K562 (cell line): ENCODE results near the gene CD93. TPM values are rescaled to one million over a fixed set of nuclear protein-coding genes. Genes with fewer than 3 reads are reported as not detected.

Source experiments
- CEBPB ChIP-seq: fragments of 450-650 bp; IDR thresholded peaks from 2 replicates; pipeline ENCODE4 v1.6.1; 2016; ENCODE audit warnings: missing genetic modification characterization, missing compliant biosample characterization
- CREB1 ChIP-seq, 2 experiments: sonication (generic) in 1 of 2; formaldehyde crosslinking in 1 of 2; IDR thresholded peaks; 2 replicates each; pipeline versions ENCODE4 v1.6.1 to v1.8.0; 2012 to 2022; ENCODE audit warnings: inconsistent platforms in 1 of 2, mild to moderate bottlenecking in 1 of 2, missing genetic modification reagents in 1 of 2, moderate library complexity in 1 of 2
- FOXA3 ChIP-seq, 2 experiments: fragments of 450-650 bp in 1 of 2; sonication (generic) in 1 of 2; formaldehyde crosslinking; IDR thresholded peaks in 1 of 2; conservative IDR thresholded peaks in 1 of 2; 2 replicates each; pipeline versions ENCODE4 v1.4.0 to v1.8.0; 2020 to 2022; ENCODE audit warnings: mild to moderate bottlenecking in 2 of 2, missing genetic modification reagents in 1 of 2
- FUS ChIP-seq: fragments of 200-400 bp; formaldehyde crosslinking; optimal IDR thresholded peaks from 2 replicates; pipeline ENCODE3; 2017; ENCODE audit warnings: low read depth, low read length
- HCFC1 ChIP-seq: IDR thresholded peaks from 2 replicates; pipeline ENCODE4 v1.6.1; 2012; ENCODE audit warnings: low read depth, low read length, improper control_type of control experiment
- IFI16 ChIP-seq: fragments of 250-450 bp; sonication (Bioruptor Pico); IDR thresholded peaks from 2 replicates; pipeline ENCODE4 v2.1.2; 2022; ENCODE audit warnings: mild to moderate bottlenecking, inconsistent platforms
- MCM5 ChIP-seq: fragments of 450-650 bp; IDR thresholded peaks from 2 replicates; pipeline ENCODE4 v1.6.1; 2016; ENCODE audit warnings: low read depth
- MIER1 ChIP-seq: fragments of 450-650 bp; IDR thresholded peaks from 2 replicates; pipeline ENCODE4 v1.6.1; 2016; ENCODE audit warnings: antibody characterized with exemption, mild to moderate bottlenecking, low read depth
- NR3C1 ChIP-seq: sonication (generic); formaldehyde crosslinking; IDR thresholded peaks from 2 replicates; pipeline ENCODE4 v1.8.1; 2022; ENCODE audit warnings: missing genetic modification reagents
- PHF8 ChIP-seq: fragments of 200-600 bp; sonication (generic); IDR thresholded peaks from 2 replicates; pipeline ENCODE4 v1.6.1; 2012; ENCODE audit warnings: mixed run types, mild to moderate bottlenecking, inconsistent platforms, low read length, moderate library complexity, borderline replicate concordance
- SMARCA4 ChIP-seq: fragments of 450-650 bp; IDR thresholded peaks from 2 replicates; pipeline ENCODE4 v1.6.1; 2016
- SMARCE1 ChIP-seq: fragments of 450-650 bp; IDR thresholded peaks from 2 replicates; pipeline ENCODE4 v1.7.1; 2016; ENCODE audit warnings: mild to moderate bottlenecking
- STAT5B ChIP-seq: fragments of 250-450 bp; sonication (Bioruptor Pico); IDR thresholded peaks from 2 replicates; pipeline ENCODE4 v1.8.0; 2021; ENCODE audit warnings: mild to moderate bottlenecking, inconsistent platforms
- ZBTB8A ChIP-seq: fragments of 450-650 bp; IDR thresholded peaks from 2 replicates; pipeline ENCODE4 v1.6.1; 2018; ENCODE audit warnings: mild to moderate bottlenecking, moderate library complexity; ENCODE audit not compliant: partially characterized antibody
- ZNF274 ChIP-seq: IDR thresholded peaks from 2 replicates; pipeline ENCODE4 v1.6.1; 2011; ENCODE audit warnings: low read depth, mild to moderate bottlenecking, low read length, moderate library complexity, borderline replicate concordance
- ZNF764 ChIP-seq: fragments of 250-450 bp; sonication (Bioruptor Pico); IDR thresholded peaks from 2 replicates; pipeline ENCODE4 v1.4.0; 2020; ENCODE audit warnings: low read depth, mild to moderate bottlenecking, moderate library complexity
- polyA plus RNA-seq, 8 experiments: library from polyadenylated mRNA; depleted of rRNA in 4 of 8; stranded (reverse) in 5 of 8; unstranded in 3 of 8; fragments of >200 nt; fragmentation: Nextera tagmentation in 2 of 8; fragmentation: Illumina TruSeq in 1 of 8; extraction: Ambion mirVana in 2 of 8; extraction: Trizol in 1 of 8; gene quantifications; 2 replicates each; pipeline versions ENCODE4 v1.2.1 to v1.2.3, GENCODE V29; 2011 to 2014; ENCODE audit warnings: inconsistent platforms in 1 of 8, missing spikeins in 1 of 8
- total RNA-seq, 7 experiments: library from RNA; depleted of rRNA in 6 of 7; stranded (reverse); fragments of >200 nt in 6 of 7; fragmentation: Illumina TruSeq in 2 of 7; extraction: Trizol in 2 of 7; gene quantifications; 2 replicates each; pipeline versions ENCODE4 v1.2.1 to v1.2.3, GENCODE V29; 2011 to 2021; ENCODE audit warnings: low replicate concordance in 1 of 7
- TF ChIP-seq, protein P1 (sequence below), 2 experiments: fragments of 250-450 bp in 1 of 2; fragments of 450-650 bp in 1 of 2; sonication (Bioruptor Pico) in 1 of 2; IDR thresholded peaks; 2 replicates each; pipeline versions ENCODE4 v1.6.1 to v1.8.0; 2016 to 2021; ENCODE audit warnings: mild to moderate bottlenecking in 2 of 2, moderate library complexity in 2 of 2, missing compliant biosample characterization in 1 of 2, missing genetic modification characterization in 1 of 2
- TF ChIP-seq, protein P2 (sequence below): fragments of 450-650 bp; formaldehyde crosslinking; IDR thresholded peaks from 2 replicates; pipeline ENCODE4 v1.4.0; 2022; ENCODE audit warnings: mild to moderate bottlenecking, moderate library complexity
- TF ChIP-seq, protein P3 (sequence below): fragments of 250-450 bp; sonication (Bioruptor Pico); IDR thresholded peaks from 2 replicates; pipeline ENCODE4 v1.6.1; 2021; ENCODE audit warnings: mild to moderate bottlenecking
- TF ChIP-seq, protein P4 (sequence below): fragments of 250-450 bp; sonication (Bioruptor Pico); IDR thresholded peaks from 2 replicates; pipeline ENCODE4 v1.5.0; 2020; ENCODE audit warnings: mild to moderate bottlenecking
- TF ChIP-seq, protein P5 (sequence below), 2 experiments: fragments of 450-650 bp; IDR thresholded peaks; 2 replicates each; pipeline ENCODE4 v1.6.1; 2016
- TF ChIP-seq, protein P6 (sequence below): fragments of 250-450 bp; sonication (Bioruptor Pico); IDR thresholded peaks from 2 replicates; pipeline ENCODE4 v1.5.0; 2021

The CD93 gene
- total and polyA plus RNA-seq, 9 of the 15 experiments (the other 6 are each of a cell fraction or from before 2014, with no cell fraction given), result 0.03 to 0.20 (median 0.05) TPM

DNA sequence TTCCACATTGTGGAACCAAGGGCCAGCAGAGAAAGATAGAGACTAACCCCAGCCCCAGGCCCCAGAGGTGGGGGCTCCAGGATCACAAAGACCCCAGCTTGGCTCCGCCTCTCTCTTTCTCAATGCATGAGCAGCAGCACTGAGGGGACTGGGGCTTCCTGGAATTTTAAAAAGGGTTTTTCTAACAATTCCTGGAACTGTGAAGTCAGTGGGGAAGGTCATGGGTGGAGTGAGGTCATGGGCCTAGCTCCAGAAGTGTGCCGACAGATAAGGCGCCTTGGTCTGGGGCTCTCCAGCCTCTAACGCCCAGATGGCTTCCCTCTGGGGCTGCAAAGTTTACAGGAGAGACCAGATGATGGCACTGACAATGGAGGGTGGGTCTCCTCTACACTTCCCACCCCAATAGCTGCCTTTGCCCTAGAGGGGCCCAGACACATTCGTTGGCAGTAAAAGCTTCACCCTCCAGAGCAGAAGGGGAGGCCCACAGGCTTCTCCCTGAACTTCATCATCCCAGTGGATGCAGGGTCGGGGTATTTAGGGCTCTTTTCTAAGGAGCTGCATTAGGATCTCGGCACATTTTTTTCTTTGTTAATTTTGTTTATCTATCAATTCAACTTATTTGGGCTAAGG, 46.9 kb upstream of the CD93 start (continued):
- no peak for TF ChIP-seq MIER1
- TF ChIP-seq ZBTB8A, result no peak
- TF ChIP-seq MCM5, result no peak
- TF ChIP-seq FUS, result no peak
- TF ChIP-seq PHF8, result peak; percentile 24; the same call in 1 of the 2 replicates
- no peak for TF ChIP-seq STAT5B (CRISPR knock-in tag)
- peak; percentile 81; the same call in 1 of the 2 replicates for TF ChIP-seq SMARCA4
- no peak for TF ChIP-seq IFI16 (CRISPR knock-in tag)
- TF ChIP-seq ZNF274, result no peak
- 0 out of 2 replicates have a peak, but pooled peaks have one; percentile 22 for TF ChIP-seq CREB1 (IDR thresholded peaks at IDR 0.05)
- TF ChIP-seq CREB1 (CRISPR knock-in tag; IDR thresholded peaks at IDR 0.05), result no peak
- TF ChIP-seq, protein P1, sequence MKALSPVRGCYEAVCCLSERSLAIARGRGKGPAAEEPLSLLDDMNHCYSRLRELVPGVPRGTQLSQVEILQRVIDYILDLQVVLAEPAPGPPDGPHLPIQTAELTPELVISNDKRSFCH (CRISPR knock-in tag; IDR thresholded peaks at IDR 0.05), result no peak
- TF ChIP-seq, protein P1 (tag; IDR thresholded peaks at IDR 0.05), result peak; percentile 73; the same call in 1 of the 2 replicates
- TF ChIP-seq, protein P2, sequence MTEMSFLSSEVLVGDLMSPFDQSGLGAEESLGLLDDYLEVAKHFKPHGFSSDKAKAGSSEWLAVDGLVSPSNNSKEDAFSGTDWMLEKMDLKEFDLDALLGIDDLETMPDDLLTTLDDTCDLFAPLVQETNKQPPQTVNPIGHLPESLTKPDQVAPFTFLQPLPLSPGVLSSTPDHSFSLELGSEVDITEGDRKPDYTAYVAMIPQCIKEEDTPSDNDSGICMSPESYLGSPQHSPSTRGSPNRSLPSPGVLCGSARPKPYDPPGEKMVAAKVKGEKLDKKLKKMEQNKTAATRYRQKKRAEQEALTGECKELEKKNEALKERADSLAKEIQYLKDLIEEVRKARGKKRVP (CRISPR knock-in tag), result no peak
- TF ChIP-seq FOXA3 (CRISPR knock-in tag; conservative IDR thresholded peaks at IDR 0.05 in 1 of 2, IDR thresholded peaks at IDR 0.05 in 1 of 2), result no peak
- TF ChIP-seq, protein P3, sequence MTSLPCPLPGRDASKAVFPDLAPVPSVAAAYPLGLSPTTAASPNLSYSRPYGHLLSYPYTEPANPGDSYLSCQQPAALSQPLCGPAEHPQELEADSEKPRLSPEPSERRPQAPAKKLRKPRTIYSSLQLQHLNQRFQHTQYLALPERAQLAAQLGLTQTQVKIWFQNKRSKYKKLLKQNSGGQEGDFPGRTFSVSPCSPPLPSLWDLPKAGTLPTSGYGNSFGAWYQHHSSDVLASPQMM (CRISPR knock-in tag), result no peak
- TF ChIP-seq, protein P4, sequence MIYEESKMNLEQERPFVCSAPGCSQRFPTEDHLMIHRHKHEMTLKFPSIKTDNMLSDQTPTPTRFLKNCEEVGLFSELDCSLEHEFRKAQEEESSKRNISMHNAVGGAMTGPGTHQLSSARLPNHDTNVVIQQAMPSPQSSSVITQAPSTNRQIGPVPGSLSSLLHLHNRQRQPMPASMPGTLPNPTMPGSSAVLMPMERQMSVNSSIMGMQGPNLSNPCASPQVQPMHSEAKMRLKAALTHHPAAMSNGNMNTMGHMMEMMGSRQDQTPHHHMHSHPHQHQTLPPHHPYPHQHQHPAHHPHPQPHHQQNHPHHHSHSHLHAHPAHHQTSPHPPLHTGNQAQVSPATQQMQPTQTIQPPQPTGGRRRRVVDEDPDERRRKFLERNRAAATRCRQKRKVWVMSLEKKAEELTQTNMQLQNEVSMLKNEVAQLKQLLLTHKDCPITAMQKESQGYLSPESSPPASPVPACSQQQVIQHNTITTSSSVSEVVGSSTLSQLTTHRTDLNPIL (CRISPR knock-in tag), result no peak
- TF ChIP-seq ZNF764 (CRISPR knock-in tag), result no peak
- TF ChIP-seq SMARCE1, result peak; percentile 82; the same call in 1 of the 2 replicates
- no peak for TF ChIP-seq NR3C1 (CRISPR knock-in tag)
- TF ChIP-seq, protein P5, sequence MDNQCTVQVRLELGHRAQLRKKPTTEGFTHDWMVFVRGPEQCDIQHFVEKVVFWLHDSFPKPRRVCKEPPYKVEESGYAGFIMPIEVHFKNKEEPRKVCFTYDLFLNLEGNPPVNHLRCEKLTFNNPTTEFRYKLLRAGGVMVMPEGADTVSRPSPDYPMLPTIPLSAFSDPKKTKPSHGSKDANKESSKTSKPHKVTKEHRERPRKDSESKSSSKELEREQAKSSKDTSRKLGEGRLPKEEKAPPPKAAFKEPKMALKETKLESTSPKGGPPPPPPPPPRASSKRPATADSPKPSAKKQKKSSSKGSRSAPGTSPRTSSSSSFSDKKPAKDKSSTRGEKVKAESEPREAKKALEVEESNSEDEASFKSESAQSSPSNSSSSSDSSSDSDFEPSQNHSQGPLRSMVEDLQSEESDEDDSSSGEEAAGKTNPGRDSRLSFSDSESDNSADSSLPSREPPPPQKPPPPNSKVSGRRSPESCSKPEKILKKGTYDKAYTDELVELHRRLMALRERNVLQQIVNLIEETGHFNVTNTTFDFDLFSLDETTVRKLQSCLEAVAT (IDR thresholded peaks at IDR 0.05), result no peak
- peak; percentile 85 for TF ChIP-seq CEBPB
- TF ChIP-seq HCFC1, result no peak
- TF ChIP-seq, protein P6, sequence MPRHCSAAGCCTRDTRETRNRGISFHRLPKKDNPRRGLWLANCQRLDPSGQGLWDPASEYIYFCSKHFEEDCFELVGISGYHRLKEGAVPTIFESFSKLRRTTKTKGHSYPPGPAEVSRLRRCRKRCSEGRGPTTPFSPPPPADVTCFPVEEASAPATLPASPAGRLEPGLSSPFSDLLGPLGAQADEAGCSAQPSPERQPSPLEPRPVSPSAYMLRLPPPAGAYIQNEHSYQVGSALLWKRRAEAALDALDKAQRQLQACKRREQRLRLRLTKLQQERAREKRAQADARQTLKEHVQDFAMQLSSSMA (CRISPR knock-in tag), result no peak
